Measurements from ENCODE around the gene TSHB. TPM values are rescaled to one million over a fixed set of nuclear protein-coding genes. Genes with fewer than 3 reads are reported as not detected.

Gene TSHB
- total RNA-seq: not detected

GRCh38 chr1:115029526-115029925 lies at the start of gene TSHB:
TSS of gene TSHB (plus strand) at chr1:115029826. CDS start at chr1:115033363, 3,537 bp downstream.

Other genes starting within 250 kb of the TSHB start
- gene SIKE1, start 249.1 kb upstream of the TSHB start, total RNA-seq: 103 TPM
- gene SYCP1, start 175.0 kb upstream of the TSHB start, total RNA-seq: 0.11 TPM
- gene TSPAN2, start 59.7 kb downstream of the TSHB start, total RNA-seq: 7.3 TPM

Data from camera-type eye (tissue), 1 donor.